BJ (cell line): ENCODE data around the gene LLGL1. TPM values are rescaled to one million over a fixed set of nuclear protein-coding genes. Genes with fewer than 3 reads are reported as not detected.

Experiments
- CTCF ChIA-PET: fragments of 350-600 bp; formaldehyde crosslinking; extraction: SDS; loops from one replicate; lab custom pipeline; 2021; ENCODE audit warnings: antibody characterized with exemption, inconsistent platforms; lab: Yijun Ruan, JAX
- POLR2A ChIA-PET: fragments of 300-600 bp; sonication (Branson Sonifier 250); formaldehyde crosslinking; extraction: SDS; loops from one replicate; lab custom pipeline; 2021; ENCODE audit warnings: antibody characterized with exemption; lab: Charles Lee
- DNase-seq: peaks from one replicate; pipeline ENCODE4 v3.0.0-alpha.2; 2011; ENCODE audit warnings: low read depth
- H3K27me3 ChIP-seq: 2 replicates; pipeline ENCODE4 v1.6.0; 2011; ENCODE audit warnings: low read length; ENCODE audit not compliant: control insufficient read depth, insufficient read depth
- H3K36me3 ChIP-seq: 2 replicates; pipeline ENCODE4 v1.5.1; 2011; ENCODE audit warnings: low read length; ENCODE audit not compliant: control insufficient read depth, insufficient read depth
- H3K4me3 ChIP-seq: 2 replicates; pipeline ENCODE4 v1.5.1; 2011; ENCODE audit warnings: low read depth, mild to moderate bottlenecking, control low read depth, low read length
- CTCF ChIP-seq: IDR thresholded peaks from 2 replicates; pipeline ENCODE4 v1.5.1; 2011; ENCODE audit warnings: low read depth, mild to moderate bottlenecking, control low read depth, inconsistent platforms, low read length, moderate library complexity; ENCODE audit not compliant: insufficient read depth
- polyA plus RNA-seq: library from polyadenylated mRNA; depleted of rRNA; stranded (reverse); fragments of >200 nt; gene quantifications from 2 replicates; pipeline ENCODE4 v1.2.3, GENCODE V29; 2011

LLGL1 gene
- polyA plus RNA-seq, 1 experiment: 38.9 TPM

DNA sequence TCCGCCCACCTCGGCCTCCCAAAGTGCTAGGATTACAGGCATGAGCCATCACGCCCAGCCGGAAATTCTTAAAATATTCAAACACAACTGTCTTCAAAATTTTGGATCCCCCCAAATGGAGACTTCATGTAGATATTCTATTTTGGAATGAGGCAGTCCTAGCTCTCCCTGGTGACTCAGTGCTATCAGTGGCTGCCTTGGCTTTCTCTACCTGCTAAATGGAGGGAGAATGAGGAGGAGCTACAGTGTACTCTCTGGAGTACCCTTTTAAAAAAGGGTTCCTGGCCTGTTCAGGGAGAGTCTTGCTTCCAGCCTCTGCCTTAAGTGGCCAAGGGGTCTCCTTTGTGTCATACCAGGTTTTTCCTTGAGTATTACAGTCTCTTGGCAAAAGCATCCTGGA, 31.0 kb upstream of the LLGL1 start:
- DNase-seq: no peak
- ChIA-PET CTCF (interaction anchor here (2.1 kb wide), 1 partner anchor 21 kb away, joined by 7 read pairs; no protein-coding TSS in a partner anchor), POLR2A (no interaction called here)
- Histone ChIP-seq H3K4me3 (no peak overlapping the region), H3K27me3 (no peaks in the 10 kb centered on the region), H3K36me3 (peaks cover 28% of the 10 kb centered on the region)
- TF ChIP-seq CTCF: no peak

DNA sequence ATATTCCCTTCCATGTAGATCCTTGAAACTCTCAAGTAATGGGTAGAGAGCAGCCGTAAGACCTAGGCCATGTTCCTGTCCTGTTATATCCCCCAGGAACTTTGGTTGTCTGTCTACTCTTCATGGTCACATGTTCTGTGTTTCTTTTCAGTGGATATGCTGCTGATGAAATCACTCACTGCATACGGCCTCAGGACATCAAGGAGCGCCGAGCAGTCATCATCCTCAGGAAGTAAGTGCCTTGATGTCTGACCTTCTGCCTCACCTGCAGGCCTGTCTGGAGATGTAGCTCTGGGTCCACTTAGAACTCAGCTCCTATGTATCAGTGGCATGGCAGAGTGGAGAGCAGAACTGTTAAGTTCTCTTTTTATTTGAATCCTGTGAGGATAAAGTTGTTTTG, 30.6 kb upstream of the LLGL1 start:
- peaks cover 29% of the 10 kb centered on the region for H3K36me3 ChIP-seq
- CTCF ChIA-PET: interaction anchor here (2.1 kb wide), 1 partner anchor 21 kb away, joined by 7 read pairs; no protein-coding TSS in a partner anchor
- POLR2A ChIA-PET: no interaction called here
- H3K4me3 ChIP-seq: no peak overlapping the region
- TF ChIP-seq CTCF: no peak
- H3K27me3 ChIP-seq: no peaks in the 10 kb centered on the region
- no peak for DNase-seq

DNA sequence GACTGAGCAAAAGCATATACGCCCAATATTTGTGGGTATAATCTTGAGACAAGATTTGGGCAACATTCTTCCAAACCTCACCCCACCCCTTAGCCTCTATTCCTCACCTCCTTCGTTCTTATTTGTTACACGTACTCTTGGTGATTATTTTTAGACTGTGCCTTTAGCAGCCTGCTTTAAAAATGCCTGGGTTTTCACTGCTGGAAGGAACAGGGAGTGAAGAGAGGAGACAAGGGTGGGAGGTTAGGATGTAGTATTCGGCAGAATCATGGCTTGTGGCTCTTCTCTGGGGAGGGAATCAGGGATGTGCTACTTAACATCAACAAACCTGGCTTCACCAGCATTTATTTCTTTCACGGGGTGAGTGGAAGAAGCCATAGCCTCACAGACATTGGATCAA, 30.2 kb upstream of the LLGL1 start:
- Histone ChIP-seq H3K36me3 (peaks cover 29% of the 10 kb centered on the region), H3K27me3 (no peaks in the 10 kb centered on the region), H3K4me3 (no peak overlapping the region)
- ChIA-PET CTCF (no interaction called here), POLR2A (no interaction called here)
- no peak for TF ChIP-seq CTCF
- DNase-seq: no peak

- no peak for TF ChIP-seq CTCF
- DNase-seq: no peak
- H3K27me3 ChIP-seq: no peaks in the 10 kb centered on the region
- ChIA-PET POLR2A (no interaction called here), CTCF (interaction anchor here (0.7 to 1.7 kb wide), 2 partner anchors 14 to 20 kb away, joined by 3 to 6 read pairs; no protein-coding TSS in a partner anchor)
- H3K36me3 ChIP-seq: peaks cover 32% of the 10 kb centered on the region
- H3K4me3 ChIP-seq: no peak overlapping the region
Measured at GRCh38 chr17:18197535-18198194, 27.8 kb upstream of the LLGL1 start.

- CTCF ChIA-PET: interaction anchor here (0.7 to 1.8 kb wide), 3 partner anchors 9 to 19 kb away, joined by 3 to 6 read pairs (median 4); no protein-coding TSS in a partner anchor
- peaks cover 32% of the 10 kb centered on the region for H3K36me3 ChIP-seq
- no peaks in the 10 kb centered on the region for H3K27me3 ChIP-seq
- no peak for DNase-seq
- TF ChIP-seq CTCF: no peak
- H3K4me3 ChIP-seq: no peak overlapping the region
- POLR2A ChIA-PET: no interaction called here
Measured at GRCh38 chr17:18198530-18198929, 26.9 kb upstream of the LLGL1 start.
